K562 (cell line): Measurements from ENCODE around the gene ATP5F1A.

Experiments used
- EGR1 ChIP-seq: fragments of 450-650 bp; conservative IDR thresholded peaks from 2 replicates; pipeline ENCODE4 v1.6.1; 2017; ENCODE audit warnings: mild to moderate bottlenecking
- NFYB ChIP-seq: IDR thresholded peaks from 2 replicates; pipeline ENCODE4 v1.6.1; 2011; ENCODE audit warnings: mild to moderate bottlenecking, moderate library complexity; ENCODE audit not compliant: insufficient read length; ENCODE audit errors: extremely low read depth
- SIX5 ChIP-seq, 2 experiments: IDR thresholded peaks; 2 replicates each; pipeline ENCODE4 v1.6.1; 2011; ENCODE audit warnings: low read length in 2 of 2, borderline replicate concordance in 1 of 2, low read depth in 1 of 2, mild to moderate bottlenecking in 1 of 2, moderate library complexity in 1 of 2; ENCODE audit not compliant: insufficient read depth in 1 of 2

GRCh38 chr18:46099463-46099862 is 1.4 kb upstream of the ATP5F1A start:
- TF ChIP-seq EGR1 (no peak), SIX5 (IDR thresholded peaks at IDR 0.05; ENCODE audit: borderline replicate concordance in 1 of 2, insufficient read depth in 1 of 2, low read depth in 1 of 2, low read length in 2 of 2) (no peak), NFYB (no peak)
